K562 (cell line): ENCODE data around the gene SYMPK. TPM values are rescaled to one million over a fixed set of nuclear protein-coding genes. Genes with fewer than 3 reads are reported as not detected.

Experiments used
- ATAC-seq: fragments of 200-7000 bp; cut with Tn5 transposase; 3 replicates; pipeline ENCODE4 v1.9.1; 2020; ENCODE audit warnings: moderate library complexity
- BruUV-seq: library from RNA; stranded (reverse); fragments of 400-500 nt; replicated peaks from 2 replicates; lab custom pipeline; 2021; lab: Mats Ljungman, UMichigan
- CTCF ChIA-PET: fragments of 300-600 bp; formaldehyde crosslinking; extraction: SDS; loops from one replicate; lab custom pipeline; 2021; ENCODE audit warnings: low intra/inter-chr PET ratio; lab: Yijun Ruan, JAX
- POLR2A ChIA-PET: fragments of 300-600, 350-650 bp; sonication (Branson Sonifier 250); formaldehyde crosslinking; extraction: SDS; loops from one replicate; lab custom pipeline; 2021; ENCODE audit warnings: antibody characterized with exemption, inconsistent platforms; lab: Yijun Ruan, JAX
- DNase-seq, 4 experiments: peaks; one replicate each; pipeline versions ENCODE4 v3.0.0 to v3.0.0-alpha.2; 2011 to 2018; ENCODE audit warnings: low spot score in 3 of 4, mixed read lengths in 3 of 4; ENCODE audit errors: extremely low read depth in 1 of 4
- FAIRE-seq: peaks from 2 replicates; lab custom pipeline; 2011; peaks lifted over from hg19 to GRCh38; lab: Jason Lieb, UNC
- H2AFZ ChIP-seq: 2 replicates; pipeline ENCODE4 v1.6.0; 2011; ENCODE audit warnings: low read depth, low read length, control low read depth, inconsistent platforms
- H3K27ac ChIP-seq: fragments of 200-600 bp; 3 replicates; pipeline ENCODE4 v1.8.0; 2011; ENCODE audit warnings: low read depth, mild to moderate bottlenecking, control low read depth, inconsistent platforms, low read length, moderate library complexity, mixed read lengths; ENCODE audit errors: extremely low read depth
- H3K27me3 ChIP-seq, 2 experiments: fragments of 300-600 bp in 1 of 2; 2 replicates in 1 of 2; 3 replicates in 1 of 2; pipeline versions ENCODE4 v1.6.0 to v1.8.0; 2011; ENCODE audit warnings: inconsistent platforms in 2 of 2, low read length in 2 of 2, mild to moderate bottlenecking in 1 of 2, mixed read lengths in 1 of 2, moderate library complexity in 1 of 2; ENCODE audit not compliant: control insufficient read depth in 2 of 2, insufficient read depth in 2 of 2
- H3K36me3 ChIP-seq: fragments of 300-600 bp; 3 replicates; pipeline ENCODE4 v1.8.0; 2011; ENCODE audit warnings: mild to moderate bottlenecking, low read length, inconsistent platforms; ENCODE audit not compliant: control insufficient read depth, insufficient read depth
- H3K4me1 ChIP-seq, 2 experiments: fragments of 200-600 bp in 1 of 2; replicated peaks in 1 of 2; 2 replicates in 1 of 2; 3 replicates in 1 of 2; pipeline versions ENCODE4 v1.5.1 to v1.8.0; 2011; ENCODE audit warnings: inconsistent platforms in 2 of 2, low read length in 2 of 2, mild to moderate bottlenecking in 1 of 2, mixed read lengths in 1 of 2, moderate library complexity in 1 of 2; ENCODE audit not compliant: control insufficient read depth in 2 of 2, insufficient read depth in 2 of 2
- H3K4me2 ChIP-seq: 2 replicates; pipeline ENCODE4 v1.6.1; 2011; ENCODE audit warnings: low read length, control low read depth, inconsistent platforms, mixed read lengths; ENCODE audit not compliant: insufficient read depth
- H3K4me3 ChIP-seq: fragments of 200-600 bp; sonication (generic), shearing (Covaris generic); 2 replicates; pipeline ENCODE4 v1.5.1; 2016; ENCODE audit warnings: control low read depth, inconsistent platforms
- H3K79me2 ChIP-seq: fragments of 200-600 bp; 3 replicates; pipeline ENCODE4 v1.8.0; 2011; ENCODE audit warnings: low read length, inconsistent platforms; ENCODE audit not compliant: control insufficient read depth, insufficient read depth
- H3K9ac ChIP-seq, 2 experiments: 2 replicates each; pipeline versions ENCODE4 v1.6.0 to v1.6.1; 2011; ENCODE audit warnings: low read depth in 2 of 2, low read length in 2 of 2, control low read depth in 1 of 2, inconsistent platforms in 1 of 2, mild to moderate bottlenecking in 1 of 2, mixed read lengths in 1 of 2; ENCODE audit not compliant: insufficient read depth in 1 of 2
- H3K9me1 ChIP-seq: one replicate; pipeline ENCODE4 v1.6.0; 2011; ENCODE audit warnings: inconsistent platforms, mild to moderate bottlenecking, low read length, moderate library complexity; ENCODE audit not compliant: control insufficient read depth, insufficient read depth
- H3K9me3 ChIP-seq: replicated peaks from 2 replicates; pipeline ENCODE4 v1.5.1; 2011; ENCODE audit warnings: low read depth, low read length, inconsistent platforms; ENCODE audit not compliant: control insufficient read depth, insufficient read depth
- H4K20me1 ChIP-seq: replicated peaks from 2 replicates; pipeline ENCODE4 v1.6.1; 2011; ENCODE audit warnings: low read length, inconsistent platforms, mixed read lengths; ENCODE audit not compliant: control insufficient read depth, insufficient read depth
- CBX3 ChIP-seq, 2 experiments: IDR thresholded peaks; 1 replicate in 1 of 2; 2 replicates in 1 of 2; pipeline ENCODE4 v1.6.1; 2012; ENCODE audit warnings: inconsistent platforms in 2 of 2, low read length in 2 of 2, borderline replicate concordance in 1 of 2, control low read depth in 1 of 2
- CREM ChIP-seq: IDR thresholded peaks from 2 replicates; pipeline ENCODE4 v1.6.1; 2014; ENCODE audit warnings: antibody characterized with exemption, low read depth
- ETV6 ChIP-seq, 3 experiments: fragments of 150-350 bp in 1 of 3; sonication (generic) in 1 of 3; formaldehyde crosslinking in 1 of 3; IDR thresholded peaks; 2 replicates each; pipeline versions ENCODE4 v1.6.1 to v1.8.0; 2014 to 2022; ENCODE audit warnings: borderline replicate concordance in 2 of 3, low read depth in 2 of 3, antibody characterized with exemption in 1 of 3, low read length in 1 of 3, mild to moderate bottlenecking in 1 of 3, missing genetic modification reagents in 1 of 3
- HNRNPL ChIP-seq: fragments of 200-400 bp; formaldehyde crosslinking; IDR thresholded peaks from 2 replicates; pipeline ENCODE4 v1.6.1; 2017; ENCODE audit warnings: low read depth, mild to moderate bottlenecking, low read length
- JUN ChIP-seq, 2 experiments: sonication (generic) in 1 of 2; formaldehyde crosslinking in 1 of 2; IDR thresholded peaks; 2 replicates each; pipeline versions ENCODE4 v1.6.1 to v1.8.0; 2012 to 2022; ENCODE audit warnings: borderline replicate concordance in 2 of 2, mild to moderate bottlenecking in 2 of 2, improper control_type of control experiment in 1 of 2, low read depth in 1 of 2, low read length in 1 of 2, missing genetic modification reagents in 1 of 2
- MLLT1 ChIP-seq, 2 experiments: fragments of 450-650 bp; IDR thresholded peaks; 2 replicates each; pipeline ENCODE4 v1.6.1; 2016
- NONO ChIP-seq, 2 experiments: fragments of 200-400 bp in 1 of 2; fragments of 450-650 bp in 1 of 2; formaldehyde crosslinking in 1 of 2; IDR thresholded peaks; 2 replicates each; pipeline ENCODE4 v1.6.1; 2017; ENCODE audit warnings: low read depth in 2 of 2, mild to moderate bottlenecking in 2 of 2, moderate library complexity in 2 of 2, low read length in 1 of 2
- RFX5 ChIP-seq: IDR thresholded peaks from 2 replicates; pipeline ENCODE4 v1.6.1; 2011; ENCODE audit warnings: low read depth, mild to moderate bottlenecking, improper control_type of control experiment, low read length
- SAFB2 ChIP-seq: fragments of 200-400 bp; formaldehyde crosslinking; IDR thresholded peaks from 2 replicates; pipeline ENCODE4 v1.6.1; 2018; ENCODE audit warnings: borderline replicate concordance, low read length, low read depth, moderate library complexity; ENCODE audit not compliant: severe bottlenecking
- TFAP4 ChIP-seq: sonication (generic); formaldehyde crosslinking; IDR thresholded peaks from 2 replicates; pipeline ENCODE4 v1.8.0; 2022; ENCODE audit warnings: missing genetic modification reagents, mild to moderate bottlenecking, moderate library complexity, borderline replicate concordance
- ZBTB33 ChIP-seq: sonication (generic); formaldehyde crosslinking; IDR thresholded peaks from 2 replicates; pipeline ENCODE4 v1.8.1; 2023; ENCODE audit warnings: mild to moderate bottlenecking, missing genetic modification reagents
- ZNF384 ChIP-seq: IDR thresholded peaks from 2 replicates; pipeline ENCODE4 v1.6.1; 2012; ENCODE audit warnings: low read depth, low read length, improper control_type of control experiment
- WGBS: fragments of 100-300 bp; shearing (Covaris generic); methylation state at CpG from one replicate; pipeline ENCODE4 v1.1.6; 2016; ENCODE audit warnings: low coverage, mixed read lengths; ENCODE audit not compliant: insufficient coverage; ENCODE audit errors: missing lambda C conversion rate; 5-methylcytosine and 5-hydroxymethylcytosine counted together
- in situ Hi-C: fragments of 300-500 bp; cut with MboI; formaldehyde crosslinking; loops from 4 replicates; pipeline ENCODE4 v1.15.0; 2018; ENCODE audit warnings: inconsistent platforms, mixed read lengths
- intact Hi-C: fragments of 100-400 bp; cut with micrococcal nuclease; formaldehyde crosslinking; loops from 2 replicates; pipeline ENCODE4 v1.14.2; 2022
- polyA plus RNA-seq, 8 experiments: library from polyadenylated mRNA; depleted of rRNA in 4 of 8; stranded (reverse) in 5 of 8; unstranded in 3 of 8; fragments of >200 nt; fragmentation: Nextera tagmentation in 2 of 8; fragmentation: Illumina TruSeq in 1 of 8; extraction: Ambion mirVana in 2 of 8; extraction: Trizol in 1 of 8; gene quantifications; 2 replicates each; pipeline versions ENCODE4 v1.2.1 to v1.2.3, GENCODE V29; 2011 to 2014; ENCODE audit warnings: inconsistent platforms in 1 of 8, missing spikeins in 1 of 8
- total RNA-seq, 7 experiments: library from RNA; depleted of rRNA in 6 of 7; stranded (reverse); fragments of >200 nt in 6 of 7; fragmentation: Illumina TruSeq in 2 of 7; extraction: Trizol in 2 of 7; gene quantifications; 2 replicates each; pipeline versions ENCODE4 v1.2.1 to v1.2.3, GENCODE V29; 2011 to 2021; ENCODE audit warnings: low replicate concordance in 1 of 7

Gene SYMPK
- total and polyA plus RNA-seq, 9 of the 15 experiments (the other 6 are each of a cell fraction or from before 2014, with no cell fraction given), result 0.73 to 95.5 (median 58.4) TPM

GRCh38 chr19:45885556-45886426, 22.8 kb upstream of the SYMPK start, which contains the start of gene IRF2BP1:
Gene IRF2BP1, minus strand, starts transcription at chr19:45886141. Its CDS starts 367 bp downstream, at chr19:45885774.
- Histone ChIP-seq H2AFZ (peak within 1 kb of the TSS; percentile 93), H3K27ac (peak within 1 kb of the TSS; percentile 94), H3K9me1 (no peaks in the 10 kb centered on the region), H4K20me1 (no peaks in the 10 kb centered on the region), H3K9me3 (no peaks in the 10 kb centered on the region), H3K79me2 (peaks cover 25% of the 10 kb centered on the region), H3K36me3 (peaks cover 13% of the 10 kb centered on the region; the same call in 1 of the 3 replicates), H3K27me3 (no peaks in the 10 kb centered on the region), H3K9ac (peak within 1 kb of the TSS; percentile 80 to 97), H3K4me1 (peaks cover 42 to 60% of the 10 kb centered on the region in 2 experiments; a peak in 4 of 5 replicates), H3K4me2 (peak within 1 kb of the TSS; percentile 87), H3K4me3 (peak within 1 kb of the TSS; percentile 58)
- ChIA-PET POLR2A (interaction anchor here (0.5 to 2.3 kb wide), 12 partner anchors 9 to 101 kb away, joined by 3 to 12 read pairs (median 4); partner anchors contain the start of genes FOXA3, MYPOP and NANOS2), CTCF (interaction anchor here (0.6 to 2.6 kb wide), 5 partner anchors 22 to 694 kb away, joined by 3 to 14 read pairs (median 6); partner anchors contain the start of genes FOXA3 and SYMPK)
- intact Hi-C loops, result no loop called here
- TSS peak; percentile 70 for BruUV-seq
- FAIRE-seq, result peak; percentile 64
- peak; percentile 86 to 95 (median 90) for DNase-seq
- in situ Hi-C loops, result no loop called here
- peak; percentile 77 for ATAC-seq
- WGBS, result under 1% methylated on average over 68 of the region's 107 CpGs
- no peak for TF ChIP-seq RFX5
- TF ChIP-seq NONO (IDR thresholded peaks at IDR 0.05; ENCODE audit: low read depth in 2 of 2, low read length in 1 of 2), result peak; percentile 44 to 59; a peak in 2 of 4 replicates
- TF ChIP-seq TFAP4 (CRISPR knock-in tag), result 0 out of 2 replicates have a peak, but pooled peaks have one; percentile 24
- TF ChIP-seq MLLT1 (IDR thresholded peaks at IDR 0.05), result no peak
- no peak for TF ChIP-seq ZBTB33 (CRISPR knock-in tag)
- TF ChIP-seq HNRNPL, result no peak
- 0 out of 4 replicates have a peak, but pooled peaks of 1 of the 2 experiments have one; percentile 31 for TF ChIP-seq ETV6 (IDR thresholded peaks at IDR 0.05; ENCODE audit: borderline replicate concordance in 1 of 2, low read depth in 2 of 2, low read length in 1 of 2)
- no peak for TF ChIP-seq ETV6 (CRISPR knock-in tag; IDR thresholded peaks at IDR 0.05; ENCODE audit: borderline replicate concordance)
- TF ChIP-seq CBX3 (IDR thresholded peaks at IDR 0.05; ENCODE audit: borderline replicate concordance in 1 of 2, low read length in 2 of 2), result 0 out of 3 replicates have a peak, but pooled peaks of 1 of the 2 experiments have one; percentile 7
- TF ChIP-seq ZNF384, result no peak
- TF ChIP-seq SAFB2, result no peak
- TF ChIP-seq JUN (IDR thresholded peaks at IDR 0.05; ENCODE audit: borderline replicate concordance, low read depth, low read length), result peak; percentile 50; the same call in 1 of the 2 replicates
- TF ChIP-seq JUN (CRISPR knock-in tag; IDR thresholded peaks at IDR 0.05; ENCODE audit: borderline replicate concordance), result 0 out of 2 replicates have a peak, but pooled peaks have one; percentile 46
- TF ChIP-seq CREM, result peak; percentile 85
